ENCODE measurements around the gene GABARAP. TPM values are rescaled to one million over a fixed set of nuclear protein-coding genes. Genes with fewer than 3 reads are reported as not detected.
A peak's percentile ranks its signal among the peaks of the same experiment; 100 is the strongest.

Gene GABARAP
- total and polyA plus RNA-seq, 2 of the 13 experiments (the other 11 are each of a cell fraction or from before 2014, with no cell fraction given), result 161 to 310 TPM

GRCh38 chr17:7218166-7218565 is 24.1 kb downstream of the GABARAP start:
- no peak for DNase-seq (ENCODE audit: low spot score)
- no TSS peak for BruUV-seq (replicated peaks)
- POLR2A ChIA-PET, result interaction anchor here (1.7 to 4.3 kb wide), 2 partner anchors 16 to 40 kb away, joined by 5 to 76 read pairs; partner anchors contain the start of genes ASGR1 and DVL2

More at GRCh38 chr17:7218166-7218565, 24.1 kb downstream of the GABARAP start:
- TF ChIP-seq, protein P1, sequence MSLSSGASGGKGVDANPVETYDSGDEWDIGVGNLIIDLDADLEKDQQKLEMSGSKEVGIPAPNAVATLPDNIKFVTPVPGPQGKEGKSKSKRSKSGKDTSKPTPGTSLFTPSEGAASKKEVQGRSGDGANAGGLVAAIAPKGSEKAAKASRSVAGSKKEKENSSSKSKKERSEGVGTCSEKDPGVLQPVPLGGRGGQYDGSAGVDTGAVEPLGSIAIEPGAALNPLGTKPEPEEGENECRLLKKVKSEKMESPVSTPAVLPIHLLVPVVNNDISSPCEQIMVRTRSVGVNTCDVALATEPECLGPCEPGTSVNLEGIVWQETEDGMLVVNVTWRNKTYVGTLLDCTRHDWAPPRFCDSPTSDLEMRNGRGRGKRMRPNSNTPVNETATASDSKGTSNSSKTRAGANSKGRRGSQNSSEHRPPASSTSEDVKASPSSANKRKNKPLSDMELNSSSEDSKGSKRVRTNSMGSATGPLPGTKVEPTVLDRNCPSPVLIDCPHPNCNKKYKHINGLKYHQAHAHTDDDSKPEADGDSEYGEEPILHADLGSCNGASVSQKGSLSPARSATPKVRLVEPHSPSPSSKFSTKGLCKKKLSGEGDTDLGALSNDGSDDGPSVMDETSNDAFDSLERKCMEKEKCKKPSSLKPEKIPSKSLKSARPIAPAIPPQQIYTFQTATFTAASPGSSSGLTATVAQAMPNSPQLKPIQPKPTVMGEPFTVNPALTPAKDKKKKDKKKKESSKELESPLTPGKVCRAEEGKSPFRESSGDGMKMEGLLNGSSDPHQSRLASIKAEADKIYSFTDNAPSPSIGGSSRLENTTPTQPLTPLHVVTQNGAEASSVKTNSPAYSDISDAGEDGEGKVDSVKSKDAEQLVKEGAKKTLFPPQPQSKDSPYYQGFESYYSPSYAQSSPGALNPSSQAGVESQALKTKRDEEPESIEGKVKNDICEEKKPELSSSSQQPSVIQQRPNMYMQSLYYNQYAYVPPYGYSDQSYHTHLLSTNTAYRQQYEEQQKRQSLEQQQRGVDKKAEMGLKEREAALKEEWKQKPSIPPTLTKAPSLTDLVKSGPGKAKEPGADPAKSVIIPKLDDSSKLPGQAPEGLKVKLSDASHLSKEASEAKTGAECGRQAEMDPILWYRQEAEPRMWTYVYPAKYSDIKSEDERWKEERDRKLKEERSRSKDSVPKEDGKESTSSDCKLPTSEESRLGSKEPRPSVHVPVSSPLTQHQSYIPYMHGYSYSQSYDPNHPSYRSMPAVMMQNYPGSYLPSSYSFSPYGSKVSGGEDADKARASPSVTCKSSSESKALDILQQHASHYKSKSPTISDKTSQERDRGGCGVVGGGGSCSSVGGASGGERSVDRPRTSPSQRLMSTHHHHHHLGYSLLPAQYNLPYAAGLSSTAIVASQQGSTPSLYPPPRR (CRISPR knock-in tag; IDR thresholded peaks at IDR 0.05; ENCODE audit: borderline replicate concordance), result 0 out of 2 replicates have a peak, but pooled peaks have one; percentile 10
- TF ChIP-seq ZFP62 (CRISPR knock-in tag; IDR thresholded peaks at IDR 0.05) (no peak), ZNF549 (CRISPR knock-in tag; IDR thresholded peaks at IDR 0.05) (no peak), ZNF724P (CRISPR knock-in tag; IDR thresholded peaks at IDR 0.05; ENCODE audit: borderline replicate concordance) (no peak), ZNF747 (CRISPR knock-in tag; IDR thresholded peaks at IDR 0.05; ENCODE audit: borderline replicate concordance) (no peak), RBFOX2 (IDR thresholded peaks at IDR 0.05; ENCODE audit: low read depth, low read length) (no peak), AGO1 (IDR thresholded peaks at IDR 0.05; ENCODE audit: low read depth, low read length, poor library complexity, severe bottlenecking) (peak; percentile 31), SMC3 (IDR thresholded peaks at IDR 0.05; ENCODE audit: low read length) (no peak)
- Histone ChIP-seq H3K27me3 (ENCODE audit: control insufficient read depth in 1 of 2, insufficient read depth in 2 of 2, low read length in 2 of 2) (peaks cover 0 to 4% of the 10 kb centered on the region in 2 experiments; a peak in 2 of 5 replicates), H3K9me3 (ENCODE audit: low read length) (no peaks in the 10 kb centered on the region), H2AFZ (ENCODE audit: low read length) (no peak overlapping the region), H3K4me2 (ENCODE audit: low read depth, low read length) (peak overlapping the region; percentile 99), H3K9ac (ENCODE audit: insufficient read depth, low read depth, low read length) (no peak overlapping the region), H3K4me1 (ENCODE audit: insufficient read depth, low read length) (peaks cover 75% of the 10 kb centered on the region), H3K79me2 (ENCODE audit: insufficient read depth, low read length) (peaks cover 14% of the 10 kb centered on the region), H3K27ac (ENCODE audit: extremely low read length, insufficient read depth, low read length) (no peak overlapping the region), H4K20me1 (ENCODE audit: insufficient read depth, low read length) (peaks cover 10% of the 10 kb centered on the region; the same call in 1 of the 2 replicates), H3K4me3 (replicated peaks in 1 of 3; ENCODE audit: insufficient read depth in 1 of 3, low read depth in 2 of 3, low read length in 3 of 3) (peak overlapping the region in 1 of 3 experiments; percentile 90; a peak in 1 of 6 replicates), H3K36me3 (replicated peaks in 1 of 2; ENCODE audit: control insufficient read depth in 1 of 2, insufficient read depth in 2 of 2, low read length in 2 of 2) (peaks cover 5 to 23% of the 10 kb centered on the region in 2 experiments; a peak in 4 of 5 replicates)
- in situ Hi-C loops (cut with HindIII; ENCODE audit: extremely low pct_ligation_motif_present, low pct_unique_long_range_greater_than_20kb) (loop anchor here (5.0 kb wide), 1 partner anchor 41 kb away; the partner anchor contains the start of gene ASGR1), intact Hi-C loops (cut with micrococcal nuclease; ENCODE audit: unreplicated experiment) (no loop called here)
- CTCF ChIA-PET (ENCODE audit: low intra/inter-chr PET ratio, low total read pairs), result no interaction called here
- FAIRE-seq, result no peak
- 46% methylated on average over 2 of the region's 6 CpGs for WGBS (ENCODE audit: low lambda C conversion rate)
- ATAC-seq, result no peak
